Fibroblast of pulmonary artery (primary cell): ENCODE results near the gene SMAD7.

Source experiments
- DNase-seq: peaks from one replicate; pipeline ENCODE4 v3.0.0-alpha.2; 2010; ENCODE audit warnings: low read depth
- H3K4me3 ChIP-seq: replicated peaks from 2 replicates; pipeline ENCODE4 v1.5.1; 2011; ENCODE audit warnings: low read depth, mild to moderate bottlenecking, control low read depth, low read length, moderate library complexity
- TF ChIP-seq, protein P1 (sequence below): IDR thresholded peaks from 2 replicates; pipeline ENCODE4 v1.5.1; 2011; ENCODE audit warnings: mild to moderate bottlenecking, control low read depth, low read length, inconsistent platforms; ENCODE audit errors: missing control alignments

The SMAD7 gene

GRCh38 chr18:48963586-48964470, 13.1 kb upstream of the SMAD7 start:
- no peak overlapping the region for H3K4me3 ChIP-seq
- peak; percentile 7 for DNase-seq
- TF ChIP-seq, protein P1, sequence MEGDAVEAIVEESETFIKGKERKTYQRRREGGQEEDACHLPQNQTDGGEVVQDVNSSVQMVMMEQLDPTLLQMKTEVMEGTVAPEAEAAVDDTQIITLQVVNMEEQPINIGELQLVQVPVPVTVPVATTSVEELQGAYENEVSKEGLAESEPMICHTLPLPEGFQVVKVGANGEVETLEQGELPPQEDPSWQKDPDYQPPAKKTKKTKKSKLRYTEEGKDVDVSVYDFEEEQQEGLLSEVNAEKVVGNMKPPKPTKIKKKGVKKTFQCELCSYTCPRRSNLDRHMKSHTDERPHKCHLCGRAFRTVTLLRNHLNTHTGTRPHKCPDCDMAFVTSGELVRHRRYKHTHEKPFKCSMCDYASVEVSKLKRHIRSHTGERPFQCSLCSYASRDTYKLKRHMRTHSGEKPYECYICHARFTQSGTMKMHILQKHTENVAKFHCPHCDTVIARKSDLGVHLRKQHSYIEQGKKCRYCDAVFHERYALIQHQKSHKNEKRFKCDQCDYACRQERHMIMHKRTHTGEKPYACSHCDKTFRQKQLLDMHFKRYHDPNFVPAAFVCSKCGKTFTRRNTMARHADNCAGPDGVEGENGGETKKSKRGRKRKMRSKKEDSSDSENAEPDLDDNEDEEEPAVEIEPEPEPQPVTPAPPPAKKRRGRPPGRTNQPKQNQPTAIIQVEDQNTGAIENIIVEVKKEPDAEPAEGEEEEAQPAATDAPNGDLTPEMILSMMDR: no peak

DNA sequence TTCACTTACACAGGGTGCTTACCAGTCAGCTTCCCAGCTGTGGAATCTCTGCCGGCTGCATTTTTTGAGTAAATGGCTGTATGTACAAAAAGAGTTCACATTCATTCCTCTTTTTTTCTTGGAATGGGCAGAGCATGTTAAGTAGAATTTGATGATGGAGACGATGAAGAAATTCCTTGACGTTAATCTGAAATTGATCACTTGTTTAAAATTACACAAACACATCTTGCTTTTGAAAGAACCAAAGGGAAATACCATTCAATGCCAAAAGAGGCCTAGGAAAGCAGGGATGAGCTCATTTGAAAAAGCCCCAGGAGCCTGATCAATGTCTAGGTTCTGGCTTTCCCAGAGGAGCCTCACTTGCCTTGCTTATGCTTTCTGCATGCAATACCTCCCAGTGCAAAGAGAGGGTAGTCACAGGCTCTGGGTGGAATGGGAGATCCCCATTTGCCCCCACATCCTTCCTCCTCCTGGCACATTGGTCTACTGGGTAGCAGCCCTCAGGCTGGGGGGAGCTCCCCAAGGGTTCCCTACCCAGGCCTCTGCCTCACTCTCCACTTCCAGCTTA, 12.3 kb upstream of the SMAD7 start:
- DNase-seq: peak; percentile 30
- H3K4me3 ChIP-seq: no peak overlapping the region
- TF ChIP-seq, protein P1: no peak

DNA sequence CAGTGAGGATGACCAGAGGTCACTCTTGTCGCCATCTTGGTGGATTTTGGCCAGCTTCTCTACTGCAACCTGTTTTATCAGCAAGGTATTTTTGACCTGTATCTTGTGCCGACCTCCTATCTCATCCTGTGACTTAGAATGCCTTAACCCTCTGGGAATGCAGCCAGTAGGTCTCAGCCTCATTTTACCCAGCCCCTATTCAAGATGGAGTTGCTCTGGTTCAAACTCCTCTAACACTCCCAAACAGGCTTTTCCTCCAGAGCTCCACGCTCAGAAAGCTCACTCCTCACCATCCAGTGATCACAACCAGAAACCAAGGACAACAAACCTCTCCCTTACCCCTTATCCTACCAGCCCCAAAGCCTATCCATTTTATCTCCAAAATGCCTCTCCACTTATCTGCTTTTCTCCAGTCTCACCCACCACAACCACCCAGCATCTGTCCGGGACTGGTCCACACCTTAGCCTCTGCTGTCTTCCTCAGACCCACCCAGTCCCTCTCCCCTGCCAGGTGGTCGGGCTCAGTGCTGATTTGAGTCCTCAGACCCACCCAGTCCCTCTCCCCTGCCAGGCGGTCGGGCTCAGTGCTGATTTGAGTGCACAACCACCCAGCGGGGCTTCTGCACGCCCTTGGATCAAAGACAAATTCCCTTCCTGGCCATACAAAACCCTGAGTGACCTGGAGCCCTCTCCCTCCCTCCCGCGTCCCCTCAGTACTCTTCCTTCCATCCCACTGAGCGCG, 11.7 kb upstream of the SMAD7 start:
- TF ChIP-seq, protein P1: no peak
- H3K4me3 ChIP-seq: no peak overlapping the region
- DNase-seq: no peak

GRCh38 chr18:48961547-48961946, 10.8 kb upstream of the SMAD7 start:
- TF ChIP-seq, protein P1: no peak
- no peak overlapping the region for H3K4me3 ChIP-seq
- peak; percentile 13 for DNase-seq

- peak; percentile 58 for DNase-seq
- TF ChIP-seq, protein P1: no peak
- H3K4me3 ChIP-seq: no peak overlapping the region
Measured at GRCh38 chr18:48959921-48960920, 9.5 kb upstream of the SMAD7 start.

- H3K4me3 ChIP-seq: no peak overlapping the region
- TF ChIP-seq, protein P1: no peak
- DNase-seq: no peak
Measured at GRCh38 chr18:48959551-48959920, 8.8 kb upstream of the SMAD7 start.
